A549 treated with Hydrocortisone at 1 μM for 4 hours (cell line): ENCODE results near the gene DHX58. TPM values are rescaled to one million over a fixed set of nuclear protein-coding genes. Genes with fewer than 3 reads are reported as not detected.

Experiments
- total RNA-seq: library from RNA; stranded (reverse); fragments of 200-300 nt; extraction: Qiagen RNA extraction; gene quantifications from 5 replicates; pipeline ENCODE4 v1.2.3, GENCODE V29; 2022

The DHX58 gene
- total RNA-seq: 0.22 to 0.62 TPM (median 0.45 TPM) in 5 replicates

GRCh38 chr17:42112552-42113176 is at the start of gene DHX58:
DHX58 (minus strand) TSS chr17:42112714; CDS start chr17:42111892, 822 bp downstream.

DNA sequence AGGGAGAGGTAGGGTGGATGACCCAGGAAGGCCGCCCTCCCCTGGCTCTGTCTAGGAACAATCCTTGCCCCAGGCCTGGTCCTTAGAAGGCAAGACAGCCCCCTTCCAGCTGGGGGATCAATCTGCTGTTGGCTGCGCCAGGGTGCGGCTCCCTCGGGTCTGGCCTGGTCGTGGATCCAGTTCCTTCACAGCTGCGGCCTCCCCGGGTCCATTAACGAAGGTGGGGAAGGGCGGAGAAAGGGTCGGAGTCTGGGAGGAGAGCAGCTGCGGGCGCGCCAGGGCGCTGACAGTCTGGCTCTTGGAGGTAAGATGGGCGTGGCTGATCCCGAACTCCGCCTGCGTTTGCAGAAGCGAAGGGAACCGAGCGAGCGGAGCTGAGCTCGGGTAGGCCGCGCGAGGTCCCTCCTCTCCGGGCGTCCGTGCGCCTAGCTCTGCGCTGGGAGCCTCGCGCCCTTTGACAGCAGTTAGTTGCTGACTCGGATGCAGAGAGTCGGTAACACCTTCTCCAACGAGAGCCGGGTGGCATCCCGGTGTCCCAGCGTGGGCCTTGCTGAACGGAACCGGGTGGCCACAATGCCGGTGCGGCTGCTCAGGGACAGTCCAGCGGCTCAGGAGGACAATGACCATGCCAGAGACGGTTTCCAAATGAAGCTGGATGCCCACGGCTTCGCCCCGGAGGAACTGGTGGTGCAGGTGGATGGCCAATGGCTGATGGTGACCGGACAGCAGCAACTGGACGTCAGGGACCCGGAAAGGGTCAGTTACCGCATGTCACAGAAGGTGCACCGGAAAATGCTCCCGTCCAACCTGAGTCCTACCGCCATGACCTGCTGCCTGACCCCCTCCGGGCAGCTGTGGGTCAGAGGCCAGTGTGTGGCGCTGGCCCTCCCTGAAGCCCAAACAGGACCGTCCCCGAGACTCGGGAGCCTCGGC is 10.1 kb upstream of the DHX58 start, which contains the start of gene HSPB9:
Gene HSPB9 (plus strand): TSS at position 434 of the 933 bp plus-strand sequence. CDS start 47 bp downstream, at position 481.

GRCh38 chr17:42120770-42121769 is 8.6 kb upstream of the DHX58 start, which contains the start of gene KAT2A:
KAT2A (minus strand) TSS chr17:42121367; CDS start chr17:42121304, 63 bp downstream.

GRCh38 chr17:42097691-42098631 is 14.6 kb downstream of the DHX58 start, which contains the start of gene ZNF385C:
ZNF385C (minus strand) TSS chr17:42098473; CDS start chr17:42063056, 35,417 bp downstream.

Other genes starting within 250 kb of the DHX58 start
- 2.1 to 5.0 TPM (median 2.9 TPM) in 5 replicates for gene KLHL11, start 247.3 kb downstream of the DHX58 start, total RNA-seq
- gene ACLY, start 193.8 kb downstream of the DHX58 start, total RNA-seq: 227 to 340 TPM (median 260 TPM) in 5 replicates
- gene ODAD4, start 182.1 kb downstream of the DHX58 start, total RNA-seq: 1.1 to 1.7 TPM (median 1.6 TPM) in 5 replicates
- gene CNP, start 145.9 kb downstream of the DHX58 start, total RNA-seq: 64.1 to 67.9 TPM (median 66.6 TPM) in 5 replicates
- gene DNAJC7, start 95.3 kb downstream of the DHX58 start, total RNA-seq: 111 to 114 TPM (median 113 TPM) in 5 replicates
- 40.1 to 51.5 TPM (median 44.0 TPM) in 5 replicates for gene NKIRAS2, start 92.6 kb downstream of the DHX58 start, total RNA-seq
- gene C17orf113, start 62.1 kb downstream of the DHX58 start, total RNA-seq: 0.53 to 0.92 TPM (median 0.73 TPM) in 5 replicates
- 0.12 to 0.39 TPM (median 0.30 TPM) in 5 replicates for gene ZNF385C, start 14.2 kb downstream of the DHX58 start, total RNA-seq
- 41.3 to 45.4 TPM (median 44.6 TPM) in 5 replicates for gene KAT2A, start 8.7 kb upstream of the DHX58 start, total RNA-seq
- gene HSPB9, start 10.1 kb upstream of the DHX58 start, total RNA-seq: not detected in 5 replicates
- gene RAB5C, start 42.3 kb upstream of the DHX58 start, total RNA-seq: 234 to 263 TPM (median 254 TPM) in 5 replicates
- 0.20 to 0.36 TPM (median 0.35 TPM) in 5 replicates for gene KCNH4, start 68.4 kb upstream of the DHX58 start, total RNA-seq
- gene HCRT, start 72.7 kb upstream of the DHX58 start, total RNA-seq: 0.21 to 0.50 TPM in 2 of 5 replicates, not detected in the others
- 18.0 to 20.3 TPM (median 19.5 TPM) in 5 replicates for gene GHDC, start 81.8 kb upstream of the DHX58 start, total RNA-seq
- 22.8 to 30.4 TPM (median 28.5 TPM) in 5 replicates for gene STAT5B, start 163.7 kb upstream of the DHX58 start, total RNA-seq
- 5.7 to 7.7 TPM (median 6.3 TPM) in 5 replicates for gene STAT5A, start 175.8 kb upstream of the DHX58 start, total RNA-seq